Osteoblast (primary cell): ENCODE data around the gene ALOX5AP. TPM values are rescaled to one million over a fixed set of nuclear protein-coding genes. Genes with fewer than 3 reads are reported as not detected.

Experiments
- DNase-seq: peaks from one replicate; pipeline ENCODE4 v3.0.0; 2011; ENCODE audit warnings: low spot score, mixed read lengths; ENCODE audit not compliant: insufficient read length; ENCODE audit errors: missing footprints
- H2AFZ ChIP-seq: 2 replicates; pipeline ENCODE4 v1.6.0; 2011; ENCODE audit warnings: mild to moderate bottlenecking, low read length
- H3K27ac ChIP-seq: 2 replicates; pipeline ENCODE4 v1.5.1; 2011; ENCODE audit warnings: mild to moderate bottlenecking, low read depth, low read length, moderate library complexity
- H3K27me3 ChIP-seq: 2 replicates; pipeline ENCODE4 v1.6.0; 2012; ENCODE audit warnings: mild to moderate bottlenecking, control low read depth, inconsistent platforms, low read length, moderate library complexity; ENCODE audit not compliant: insufficient read depth
- H3K36me3 ChIP-seq: 2 replicates; pipeline ENCODE4 v1.5.1; 2011; ENCODE audit warnings: mild to moderate bottlenecking, low read length, control low read depth, moderate library complexity; ENCODE audit not compliant: insufficient read depth
- H3K4me1 ChIP-seq: 2 replicates; pipeline ENCODE4 v1.5.1; 2011; ENCODE audit warnings: mild to moderate bottlenecking, low read length, control low read depth, moderate library complexity; ENCODE audit not compliant: insufficient read depth
- H3K4me2 ChIP-seq: 2 replicates; pipeline ENCODE4 v1.6.0; 2011; ENCODE audit warnings: mild to moderate bottlenecking, low read length; ENCODE audit not compliant: insufficient read depth
- H3K4me3 ChIP-seq: fragments of 200-600 bp; sonication (generic); 3 replicates; pipeline ENCODE4 v1.5.1; 2012; ENCODE audit warnings: mild to moderate bottlenecking, low read length, inconsistent platforms; ENCODE audit not compliant: insufficient read depth
- H3K79me2 ChIP-seq: 2 replicates; pipeline ENCODE4 v1.6.0; 2012; ENCODE audit warnings: mild to moderate bottlenecking, low read length, control low read depth, inconsistent platforms; ENCODE audit not compliant: insufficient read depth
- H3K9me3 ChIP-seq: 2 replicates; pipeline ENCODE4 v1.5.1; 2011; ENCODE audit warnings: low read depth, low read length, control low read depth
- H4K20me1 ChIP-seq: 2 replicates; pipeline ENCODE4 v1.6.0; 2012; ENCODE audit warnings: mild to moderate bottlenecking, low read length, control low read depth; ENCODE audit not compliant: insufficient read depth
- CTCF ChIP-seq: IDR thresholded peaks from 2 replicates; pipeline ENCODE4 v1.5.1; 2011; ENCODE audit warnings: mild to moderate bottlenecking, low read depth, low read length, moderate library complexity; ENCODE audit errors: extremely low read depth
- total RNA-seq: library from RNA; depleted of rRNA; stranded (reverse); fragments of >200 nt; gene quantifications from 2 replicates; pipeline ENCODE4 v1.2.3, GENCODE V29; 2012

The ALOX5AP gene
- total RNA-seq, 1 donor: not detected

GRCh38 chr13:30729801-30730200 is 5.5 kb upstream of the ALOX5AP start:
- TF ChIP-seq CTCF: no peak
- no peaks in the 10 kb centered on the region for H3K27me3 ChIP-seq
- no peak overlapping the region for H3K4me2 ChIP-seq
- H2AFZ ChIP-seq: no peak overlapping the region
- DNase-seq: no peak
- H3K27ac ChIP-seq: no peak overlapping the region
- no peaks in the 10 kb centered on the region for H3K79me2 ChIP-seq
- no peaks in the 10 kb centered on the region for H3K36me3 ChIP-seq
- H3K4me1 ChIP-seq: peaks cover 19% of the 10 kb centered on the region
- no peaks in the 10 kb centered on the region for H4K20me1 ChIP-seq
- no peak overlapping the region for H3K4me3 ChIP-seq
- H3K9me3 ChIP-seq: no peaks in the 10 kb centered on the region

GRCh38 chr13:30730526-30730925 is 4.8 kb upstream of the ALOX5AP start:
- no peak overlapping the region for H3K4me2 ChIP-seq
- no peaks in the 10 kb centered on the region for H3K79me2 ChIP-seq
- H3K27me3 ChIP-seq: no peaks in the 10 kb centered on the region
- H2AFZ ChIP-seq: no peak overlapping the region
- no peak overlapping the region for H3K4me3 ChIP-seq
- H3K9me3 ChIP-seq: no peaks in the 10 kb centered on the region
- no peaks in the 10 kb centered on the region for H4K20me1 ChIP-seq
- no peak for TF ChIP-seq CTCF
- peak; percentile 19 for DNase-seq
- no peak overlapping the region for H3K27ac ChIP-seq
- no peaks in the 10 kb centered on the region for H3K36me3 ChIP-seq
- peaks cover 15% of the 10 kb centered on the region for H3K4me1 ChIP-seq

GRCh38 chr13:30731361-30732045 is 3.8 kb upstream of the ALOX5AP start:
- H2AFZ ChIP-seq: no peak overlapping the region

GRCh38 chr13:30732046-30732390 is 3.3 kb upstream of the ALOX5AP start:
- no peak overlapping the region for H2AFZ ChIP-seq

More at GRCh38 chr13:30731361-30732045, 3.8 kb upstream of the ALOX5AP start:
- Histone ChIP-seq H3K36me3 (no peaks in the 10 kb centered on the region), H3K4me3 (no peak overlapping the region), H3K27me3 (no peaks in the 10 kb centered on the region), H4K20me1 (no peaks in the 10 kb centered on the region), H3K4me2 (no peak overlapping the region), H3K4me1 (peaks cover 12% of the 10 kb centered on the region), H3K27ac (no peak overlapping the region), H3K79me2 (no peaks in the 10 kb centered on the region), H3K9me3 (no peaks in the 10 kb centered on the region)
- TF ChIP-seq CTCF: no peak
- DNase-seq: peak; percentile 21

More at GRCh38 chr13:30732046-30732390, 3.3 kb upstream of the ALOX5AP start:
- DNase-seq: no peak
- no peak overlapping the region for H3K27ac ChIP-seq
- H3K4me3 ChIP-seq: no peak overlapping the region
- peaks cover 2% of the 10 kb centered on the region for H3K27me3 ChIP-seq
- H3K79me2 ChIP-seq: no peaks in the 10 kb centered on the region
- TF ChIP-seq CTCF: no peak
- H3K36me3 ChIP-seq: no peaks in the 10 kb centered on the region
- peaks cover 12% of the 10 kb centered on the region for H3K4me1 ChIP-seq
- H3K4me2 ChIP-seq: no peak overlapping the region
- no peaks in the 10 kb centered on the region for H4K20me1 ChIP-seq
- H3K9me3 ChIP-seq: no peaks in the 10 kb centered on the region
